Measurements from ENCODE around the gene ANKRD42. TPM values are rescaled to one million over a fixed set of nuclear protein-coding genes. Genes with fewer than 3 reads are reported as not detected.

ANKRD42 gene
- total RNA-seq, 1 donor, result 10.5 TPM

DNA sequence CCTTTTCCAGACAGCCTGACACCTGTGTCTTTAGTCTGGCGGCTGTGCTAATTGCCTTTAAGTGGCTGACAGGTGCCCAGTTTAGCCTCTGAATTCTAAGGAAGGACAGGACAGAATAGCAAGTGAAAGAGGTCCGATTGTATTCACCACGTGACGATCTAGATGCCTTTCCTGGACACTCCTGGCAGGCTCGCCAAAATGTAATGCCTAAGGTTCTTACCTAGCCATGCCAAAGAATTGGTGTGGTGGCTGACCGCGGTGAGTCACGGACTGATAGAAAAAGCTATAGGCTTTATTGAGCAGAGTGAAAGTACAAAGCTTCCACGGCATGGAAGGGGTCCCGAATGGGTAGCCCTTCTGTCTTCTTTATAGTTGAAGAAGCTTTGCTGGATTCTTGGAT is 26.7 kb downstream of the ANKRD42 start:
- Histone ChIP-seq H3K27ac (ENCODE audit: low read depth, low read length) (no peak overlapping the region), H3K9me3 (ENCODE audit: low read depth, low read length) (no peaks in the 10 kb centered on the region), H2AFZ (ENCODE audit: low read length) (no peak overlapping the region), H3K4me1 (ENCODE audit: insufficient read depth, low read length) (no peaks in the 10 kb centered on the region), H3K4me2 (ENCODE audit: insufficient read depth, low read length) (no peak overlapping the region), H3K27me3 (ENCODE audit: insufficient read depth, low read length) (no peaks in the 10 kb centered on the region), H3K4me3 (ENCODE audit: insufficient read depth, low read length) (no peak overlapping the region), H4K20me1 (ENCODE audit: insufficient read depth, low read length) (no peaks in the 10 kb centered on the region), H3K36me3 (ENCODE audit: insufficient read depth, low read length) (no peaks in the 10 kb centered on the region), H3K79me2 (ENCODE audit: insufficient read depth, low read length) (no peaks in the 10 kb centered on the region)
- no peak for TF ChIP-seq CTCF (IDR thresholded peaks at IDR 0.05; ENCODE audit: extremely low read depth, low read depth, low read length)
- DNase-seq (ENCODE audit: insufficient read length, low spot score, missing footprints), result no peak

DNA sequence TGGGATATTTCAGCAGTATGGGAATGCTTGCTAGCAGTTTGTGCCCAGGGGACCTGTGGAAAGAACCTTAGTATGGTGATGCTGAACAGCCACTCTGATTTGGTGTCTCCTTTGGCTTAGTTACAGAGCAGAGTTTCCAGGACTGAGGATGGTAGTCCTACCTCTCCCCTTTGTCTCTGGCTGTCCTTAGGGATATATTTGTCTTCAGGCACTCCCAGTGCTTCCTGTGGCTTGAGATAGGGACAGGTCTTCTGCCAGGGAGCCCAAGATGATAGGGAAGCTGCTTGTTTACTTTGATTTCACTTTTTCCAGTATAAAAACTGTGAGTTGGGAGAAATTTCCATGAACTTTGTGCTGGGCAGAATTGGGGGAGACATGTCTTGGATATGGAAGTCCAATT is 28.2 kb downstream of the ANKRD42 start:
- Histone ChIP-seq H3K4me1 (ENCODE audit: insufficient read depth, low read length) (no peaks in the 10 kb centered on the region), H2AFZ (ENCODE audit: low read length) (no peak overlapping the region), H3K27me3 (ENCODE audit: insufficient read depth, low read length) (no peaks in the 10 kb centered on the region), H4K20me1 (ENCODE audit: insufficient read depth, low read length) (no peaks in the 10 kb centered on the region), H3K36me3 (ENCODE audit: insufficient read depth, low read length) (no peaks in the 10 kb centered on the region), H3K27ac (ENCODE audit: low read depth, low read length) (no peak overlapping the region), H3K4me2 (ENCODE audit: insufficient read depth, low read length) (no peak overlapping the region), H3K9me3 (ENCODE audit: low read depth, low read length) (no peaks in the 10 kb centered on the region), H3K79me2 (ENCODE audit: insufficient read depth, low read length) (no peaks in the 10 kb centered on the region), H3K4me3 (ENCODE audit: insufficient read depth, low read length) (no peak overlapping the region)
- DNase-seq (ENCODE audit: insufficient read length, low spot score, missing footprints), result no peak
- no peak for TF ChIP-seq CTCF (IDR thresholded peaks at IDR 0.05; ENCODE audit: extremely low read depth, low read depth, low read length)

GRCh38 chr11:83222499-83222898 is 29.0 kb downstream of the ANKRD42 start:
- H4K20me1 ChIP-seq (ENCODE audit: insufficient read depth, low read length), result no peaks in the 10 kb centered on the region

DNA sequence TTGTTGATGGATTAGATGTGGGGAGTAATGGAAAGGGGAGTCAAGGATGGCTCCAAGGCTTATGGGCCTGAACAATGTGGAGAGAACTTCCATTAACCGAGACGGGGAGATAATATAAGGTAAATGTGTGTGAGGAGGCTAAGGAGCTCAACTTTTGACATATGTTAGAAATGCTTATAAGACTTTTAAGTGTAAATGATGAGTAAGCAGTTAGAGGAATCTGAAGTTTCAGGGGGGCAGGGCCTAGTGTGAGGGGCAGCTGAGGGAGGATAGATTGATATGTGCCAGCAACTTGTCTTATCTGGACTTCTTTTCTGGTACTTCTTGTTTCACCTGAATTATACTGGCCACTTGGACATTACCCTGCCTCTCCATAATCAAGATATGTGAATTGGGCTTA is 29.9 kb downstream of the ANKRD42 start:
- no peak for DNase-seq (ENCODE audit: insufficient read length, low spot score, missing footprints)
- H2AFZ ChIP-seq (ENCODE audit: low read length), result no peak overlapping the region
- H3K36me3 ChIP-seq (ENCODE audit: insufficient read depth, low read length), result no peaks in the 10 kb centered on the region
- no peaks in the 10 kb centered on the region for H3K4me1 ChIP-seq (ENCODE audit: insufficient read depth, low read length)
- H3K79me2 ChIP-seq (ENCODE audit: insufficient read depth, low read length), result no peaks in the 10 kb centered on the region
- no peak overlapping the region for H3K27ac ChIP-seq (ENCODE audit: low read depth, low read length)
- no peaks in the 10 kb centered on the region for H3K27me3 ChIP-seq (ENCODE audit: insufficient read depth, low read length)
- no peaks in the 10 kb centered on the region for H3K9me3 ChIP-seq (ENCODE audit: low read depth, low read length)
- H3K4me2 ChIP-seq (ENCODE audit: insufficient read depth, low read length), result no peak overlapping the region
- no peak overlapping the region for H3K4me3 ChIP-seq (ENCODE audit: insufficient read depth, low read length)
- no peak for TF ChIP-seq CTCF (IDR thresholded peaks at IDR 0.05; ENCODE audit: extremely low read depth, low read depth, low read length)
- H4K20me1 ChIP-seq (ENCODE audit: insufficient read depth, low read length), result no peaks in the 10 kb centered on the region

More at GRCh38 chr11:83222499-83222898, 29.0 kb downstream of the ANKRD42 start:
- TF ChIP-seq CTCF (IDR thresholded peaks at IDR 0.05; ENCODE audit: extremely low read depth, low read depth, low read length), result no peak
- Histone ChIP-seq H3K27me3 (ENCODE audit: insufficient read depth, low read length) (no peaks in the 10 kb centered on the region), H3K4me1 (ENCODE audit: insufficient read depth, low read length) (no peaks in the 10 kb centered on the region), H3K27ac (ENCODE audit: low read depth, low read length) (no peak overlapping the region), H3K79me2 (ENCODE audit: insufficient read depth, low read length) (no peaks in the 10 kb centered on the region), H3K4me3 (ENCODE audit: insufficient read depth, low read length) (no peak overlapping the region), H3K4me2 (ENCODE audit: insufficient read depth, low read length) (no peak overlapping the region), H3K36me3 (ENCODE audit: insufficient read depth, low read length) (no peaks in the 10 kb centered on the region), H3K9me3 (ENCODE audit: low read depth, low read length) (no peaks in the 10 kb centered on the region), H2AFZ (ENCODE audit: low read length) (no peak overlapping the region)
- peak; percentile 39 for DNase-seq (ENCODE audit: insufficient read length, low spot score, missing footprints)
